NCI-H146 (cell line): Measurements from ENCODE around the gene ZCCHC24.
A peak's percentile ranks its signal among the peaks of the same experiment; 100 is the strongest.

ENCODE experiments used
- DNase-seq: peaks from one replicate; lab custom pipeline; 2025; lab: John Stamatoyannopoulos, UW

The ZCCHC24 gene

DNA sequence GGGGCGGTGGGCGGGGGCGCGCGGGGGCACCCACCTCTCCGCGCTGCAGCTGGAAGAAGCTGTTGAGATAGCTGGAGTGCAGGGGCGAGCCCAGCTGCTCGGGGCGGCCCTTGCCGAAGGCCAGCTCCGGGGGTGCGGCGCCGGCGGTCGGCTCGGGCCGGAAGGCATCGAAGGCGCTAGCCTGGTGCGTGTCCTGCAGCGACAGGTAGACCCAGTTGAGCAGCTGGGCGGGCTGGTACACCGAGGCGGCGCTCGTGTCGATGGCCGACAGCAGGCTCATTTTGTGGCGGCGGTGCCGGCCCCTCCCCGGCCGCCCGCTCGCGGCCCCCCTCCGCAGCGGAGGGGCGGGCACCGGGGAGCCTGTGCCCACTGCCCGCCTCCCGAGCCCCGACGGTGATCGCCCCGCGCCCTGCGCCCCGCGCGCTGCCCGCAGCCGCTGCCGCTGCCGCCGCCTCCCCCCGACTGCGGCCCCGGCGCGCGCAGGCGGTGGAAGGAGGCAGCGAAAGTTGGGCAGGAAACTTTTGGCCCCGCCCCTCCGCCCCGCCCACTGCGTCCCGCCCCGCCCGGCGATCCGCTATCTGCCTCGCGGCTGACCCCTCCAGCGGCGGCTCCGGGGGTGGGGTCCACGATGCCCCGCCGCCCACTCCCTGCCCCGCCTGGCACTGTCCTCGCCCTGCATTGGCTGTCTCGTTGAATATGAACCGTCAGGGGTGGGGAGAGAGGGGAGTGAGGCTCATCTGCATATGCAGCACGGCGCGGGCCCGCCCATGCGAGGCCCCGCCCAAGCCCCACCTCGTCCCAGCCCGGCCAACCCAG lies at the start of gene ZCCHC24:
TSS of gene ZCCHC24 (minus strand) at position 464 of the 816 bp plus-strand sequence. CDS start at position 280, 184 bp downstream.
- peak; percentile 96 for DNase-seq

DNA sequence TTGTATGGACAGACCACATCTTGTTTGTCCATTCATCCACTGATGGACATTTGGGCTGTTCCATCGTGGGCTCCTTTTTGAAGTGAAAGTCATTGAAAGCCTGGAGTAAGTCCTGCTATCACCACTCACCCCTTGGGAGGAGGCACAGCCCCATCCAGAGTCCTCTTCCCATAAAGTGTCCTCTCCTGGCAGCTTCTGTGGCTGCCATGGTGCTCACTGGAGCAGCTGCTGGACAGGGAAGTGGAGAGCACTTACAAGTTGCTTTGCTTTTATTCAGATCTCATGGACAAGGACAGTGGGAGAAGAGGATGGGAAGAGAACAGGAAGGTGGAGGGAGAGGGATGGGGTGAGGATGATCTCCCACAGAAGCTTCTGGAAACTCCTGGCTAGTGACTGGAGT lies 48.4 kb upstream of the ZCCHC24 start:
- no peak for DNase-seq

DNA sequence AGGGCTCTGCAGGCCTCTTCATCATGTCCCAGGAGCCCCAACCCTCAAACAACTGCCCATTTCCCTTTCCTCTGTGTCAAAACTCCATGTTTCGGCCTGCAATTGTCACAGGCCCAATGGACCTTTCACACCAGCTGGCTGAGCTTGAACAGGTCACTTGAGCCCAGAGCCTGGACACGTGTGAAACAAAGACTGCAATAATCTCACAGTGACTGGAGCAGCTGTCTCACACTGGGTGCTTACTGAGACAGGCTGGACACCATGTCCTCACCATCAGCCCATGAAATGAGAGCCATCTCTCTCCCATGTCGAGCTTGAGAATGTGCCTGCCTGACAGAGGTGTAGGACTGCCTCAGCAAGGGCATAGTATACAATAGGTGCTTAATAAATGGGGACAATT lies 47.4 kb upstream of the ZCCHC24 start:
- DNase-seq: no peak

DNA sequence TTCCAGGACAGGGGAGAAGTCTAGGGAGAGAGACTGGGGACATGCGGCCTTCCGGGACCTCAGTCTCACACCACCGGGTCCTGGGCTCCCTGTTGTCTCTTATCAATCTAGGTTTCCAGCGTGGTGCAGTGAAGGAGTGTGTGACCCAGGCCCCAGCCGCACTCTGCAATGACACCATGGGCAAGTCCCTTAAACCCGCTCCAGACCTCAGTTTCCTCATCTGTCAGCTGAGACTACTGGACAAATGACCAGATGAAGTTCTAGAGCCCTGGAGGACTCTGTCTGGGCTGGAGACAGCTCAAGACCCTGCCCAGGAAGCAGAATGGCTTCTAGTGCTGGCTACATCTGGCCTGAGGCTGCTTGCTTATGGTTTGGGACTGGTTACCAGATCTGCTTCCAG lies 46.8 kb upstream of the ZCCHC24 start:
- no peak for DNase-seq

DNA sequence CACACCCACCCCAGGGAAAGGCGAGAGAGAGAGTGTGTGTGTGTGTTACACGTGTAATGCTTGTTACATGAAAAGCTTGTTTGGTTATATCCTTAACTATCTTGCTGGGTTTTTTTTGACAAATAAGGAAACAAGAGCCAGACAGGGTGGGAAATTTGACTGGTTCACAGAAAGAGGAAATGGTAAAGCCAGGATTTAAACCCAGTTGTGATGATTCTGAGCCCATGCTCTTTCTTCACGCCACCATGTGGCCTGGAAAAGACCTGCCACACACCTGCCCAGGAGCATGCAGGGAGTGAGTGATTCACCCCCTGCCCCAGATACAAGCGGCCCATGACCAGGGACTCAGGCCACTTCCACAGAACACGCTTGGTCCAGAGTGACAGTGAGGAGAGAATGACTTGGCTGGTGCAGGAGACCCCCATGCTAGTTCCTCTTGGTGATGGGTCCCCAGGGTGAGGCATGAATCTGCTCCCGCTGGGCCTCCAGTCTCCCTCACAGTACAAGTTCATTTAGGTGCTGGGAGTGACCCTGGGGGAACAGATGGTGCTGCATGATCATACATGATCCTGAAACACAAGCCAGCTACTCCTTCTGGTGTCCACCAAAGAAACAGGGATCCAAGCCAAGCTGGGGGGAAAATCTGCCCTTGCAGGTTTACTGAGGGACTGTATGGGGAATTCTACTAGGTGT lies 45.9 kb upstream of the ZCCHC24 start:
- no peak for DNase-seq

DNA sequence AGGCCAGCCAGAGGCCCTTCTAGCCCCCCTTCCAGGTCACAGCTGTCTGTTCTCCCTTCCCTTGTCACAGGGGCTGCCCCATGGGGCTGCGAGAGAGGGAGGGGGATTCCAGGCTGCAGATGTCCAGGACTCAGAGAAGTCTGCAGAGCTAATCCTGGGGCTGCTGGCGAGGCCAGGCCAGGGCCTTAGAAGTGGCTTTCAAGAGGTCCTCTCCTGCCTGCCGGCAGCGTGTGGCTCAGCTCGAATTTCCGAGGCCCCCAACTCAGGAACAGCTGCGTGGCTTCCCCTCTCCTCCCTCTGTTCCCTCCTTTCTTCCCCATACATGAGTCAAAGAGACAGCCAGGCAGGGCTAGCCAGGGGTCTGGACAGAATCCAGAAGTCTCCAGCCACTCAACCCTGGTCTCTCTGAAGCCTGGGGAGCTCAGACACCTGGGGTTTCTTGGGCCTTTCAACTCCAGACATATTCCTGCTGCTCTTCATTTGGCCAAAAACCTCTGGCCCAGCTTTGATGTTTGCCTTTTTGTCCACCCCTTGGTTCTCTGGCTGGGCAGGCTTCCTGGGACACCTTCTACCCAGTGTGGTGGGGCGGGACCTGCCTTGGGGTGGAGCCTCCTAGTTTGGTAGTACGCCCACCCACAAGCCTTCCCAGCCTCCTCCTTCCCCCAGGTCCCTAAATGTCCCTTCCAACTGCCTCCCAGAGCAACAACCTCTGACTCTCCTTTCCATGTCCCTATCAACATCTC lies 45.1 kb upstream of the ZCCHC24 start:
- no peak for DNase-seq

DNA sequence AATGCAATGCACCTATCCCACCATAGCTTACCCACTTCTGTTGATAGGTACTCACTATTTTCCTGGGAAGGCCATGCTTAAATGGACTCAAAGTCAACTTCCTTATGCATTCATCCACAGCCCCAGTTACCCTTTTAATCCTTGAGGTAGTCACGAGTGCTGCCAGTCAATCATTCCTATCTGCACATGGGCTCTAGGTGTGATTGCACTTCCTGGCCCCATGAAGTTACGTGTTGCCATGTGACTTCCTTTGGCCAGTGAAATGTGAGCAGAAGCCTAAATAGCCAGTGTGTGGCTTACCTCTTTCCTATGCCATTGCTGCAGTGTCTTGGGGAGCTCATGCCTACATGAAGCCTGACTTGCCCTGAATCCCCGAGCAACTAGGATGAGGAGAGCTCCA lies 43.4 kb upstream of the ZCCHC24 start:
- no peak for DNase-seq

DNA sequence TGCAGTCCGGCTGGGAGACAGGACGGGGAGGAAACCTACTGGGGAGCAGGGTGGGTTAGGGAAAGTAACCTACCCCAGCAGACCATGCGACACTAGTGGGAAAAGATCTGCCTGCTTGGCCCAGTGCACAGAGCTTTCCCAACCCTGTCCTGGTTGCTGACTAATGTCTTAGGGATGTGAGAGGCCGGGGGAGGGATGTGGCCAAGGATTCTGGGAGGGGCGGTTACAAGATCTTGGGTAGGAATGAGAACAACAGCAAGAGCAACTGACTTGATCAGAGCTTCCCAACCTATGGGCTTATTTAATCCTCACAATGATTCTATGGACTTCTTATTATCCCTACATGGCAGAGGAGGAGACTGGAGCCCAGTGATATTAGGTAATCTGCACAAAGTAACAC lies 42.9 kb upstream of the ZCCHC24 start:
- DNase-seq: no peak

DNA sequence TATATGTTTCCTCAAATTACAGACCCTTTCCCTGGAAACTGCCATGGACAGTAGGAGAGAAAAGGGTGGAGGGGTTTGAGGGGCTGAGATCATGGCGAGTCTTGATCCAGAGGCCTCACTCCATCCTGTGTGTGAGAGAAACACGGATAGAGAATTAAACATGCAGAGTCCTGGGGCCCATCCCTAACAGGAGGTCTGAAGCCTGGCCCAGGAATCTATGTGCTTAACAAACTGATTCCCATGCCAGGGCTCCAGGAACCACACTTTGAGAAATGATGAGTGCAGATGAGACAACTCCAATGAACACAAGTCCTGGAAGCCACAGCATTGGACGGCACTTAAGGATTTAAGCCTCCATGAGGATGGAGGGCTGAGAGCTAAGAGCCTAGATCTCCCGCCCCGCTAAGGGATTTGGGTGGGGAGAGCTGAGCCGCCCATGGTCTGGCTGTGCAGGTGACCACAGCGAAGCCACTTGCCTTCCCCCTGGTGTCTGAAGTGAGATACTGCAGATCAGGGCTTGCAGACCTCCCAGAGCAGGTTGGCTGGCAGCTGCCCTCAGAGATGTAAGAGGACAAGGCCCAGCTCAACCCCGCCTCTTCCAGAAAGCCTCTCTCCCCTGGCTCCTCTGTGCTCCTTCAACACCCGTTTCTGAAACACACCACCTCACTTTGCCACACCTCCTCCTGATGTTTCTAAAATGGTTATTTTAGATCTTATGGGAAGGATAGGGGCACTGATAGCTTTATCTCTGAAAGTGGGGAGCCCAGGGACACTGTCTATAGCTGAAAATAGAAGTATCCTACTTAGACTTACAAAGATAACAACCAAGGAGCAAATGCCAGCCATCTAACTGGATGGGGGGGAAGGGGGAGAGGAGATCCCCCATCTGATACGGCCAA lies 42.1 kb upstream of the ZCCHC24 start:
- peak; percentile 79 for DNase-seq

DNA sequence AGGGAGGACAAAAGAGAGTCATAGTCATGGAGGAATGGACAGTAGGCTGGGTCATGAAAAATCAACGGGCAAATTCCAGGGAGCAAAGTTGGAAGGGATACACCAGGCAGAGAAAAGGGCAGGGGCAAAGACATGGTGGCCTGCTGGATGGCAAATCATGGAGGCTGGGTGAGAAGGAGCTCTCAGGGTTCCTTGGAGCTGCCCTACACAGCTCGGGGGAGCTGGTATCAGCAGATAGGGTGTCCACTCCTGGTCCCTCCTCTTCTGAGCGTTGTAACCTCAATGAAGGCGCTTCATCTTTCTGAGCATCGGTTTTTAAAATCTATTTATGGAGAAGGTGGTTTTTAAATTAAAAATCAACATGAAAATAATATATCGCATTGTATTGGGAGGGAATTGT lies 39.1 kb upstream of the ZCCHC24 start:
- DNase-seq: no peak

DNA sequence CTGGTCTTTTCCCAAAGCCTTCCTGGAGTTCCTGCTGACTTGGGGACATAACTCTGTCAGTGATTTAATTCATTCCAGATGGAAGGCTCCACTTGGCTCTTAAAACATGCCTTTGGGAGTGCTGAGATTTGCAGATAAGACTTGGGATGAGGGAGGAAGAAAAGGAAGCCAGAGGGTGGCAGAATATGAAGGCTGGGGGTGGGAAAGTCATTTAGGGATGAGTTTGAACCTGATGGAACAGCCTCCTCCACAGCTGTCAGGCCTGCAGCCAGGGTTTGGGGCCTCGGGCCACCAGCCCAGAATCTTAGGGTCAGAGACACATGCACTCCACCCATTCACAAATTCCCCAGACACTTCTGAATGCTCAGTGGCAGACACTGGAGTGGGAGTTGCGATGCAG lies 38.5 kb upstream of the ZCCHC24 start:
- no peak for DNase-seq

DNA sequence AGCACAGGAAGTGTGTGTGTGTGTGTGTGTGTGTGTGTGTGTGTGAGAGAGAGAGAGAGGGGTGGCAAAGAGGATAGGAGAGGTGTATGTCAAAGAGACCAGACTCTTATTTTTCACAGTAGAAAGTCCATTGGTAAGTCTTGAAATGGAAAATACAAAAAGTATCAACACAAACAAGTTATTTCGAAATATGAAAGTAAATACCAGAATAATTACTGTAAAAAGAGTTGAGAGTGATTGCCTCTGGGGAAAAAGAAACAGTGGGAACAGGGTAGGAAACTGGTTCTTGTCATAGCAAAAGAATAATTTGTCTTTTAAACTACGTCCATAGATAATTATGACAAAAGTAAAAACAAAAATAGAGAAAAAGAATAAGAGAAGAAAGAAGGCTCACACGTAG lies 37.9 kb upstream of the ZCCHC24 start:
- no peak for DNase-seq

DNA sequence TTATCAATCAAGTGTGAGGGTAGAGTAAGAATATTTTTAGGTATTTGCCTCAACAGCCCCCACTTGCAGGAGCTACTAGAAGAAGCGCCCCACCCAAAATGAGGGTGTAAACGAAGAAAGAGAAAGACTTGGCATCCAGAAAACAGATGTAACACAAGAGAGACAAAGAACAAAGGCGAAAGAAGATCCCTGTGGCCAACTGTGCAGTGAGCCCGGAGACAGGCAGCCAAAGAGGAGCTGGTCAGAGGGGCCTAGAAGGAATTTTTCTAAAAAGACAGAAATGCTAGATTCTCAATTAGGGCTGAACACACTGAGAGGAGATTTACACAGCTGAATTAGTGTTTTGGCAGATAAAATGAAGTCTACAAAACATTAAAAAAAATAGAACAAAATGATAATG lies 37.3 kb upstream of the ZCCHC24 start:
- no peak for DNase-seq

DNA sequence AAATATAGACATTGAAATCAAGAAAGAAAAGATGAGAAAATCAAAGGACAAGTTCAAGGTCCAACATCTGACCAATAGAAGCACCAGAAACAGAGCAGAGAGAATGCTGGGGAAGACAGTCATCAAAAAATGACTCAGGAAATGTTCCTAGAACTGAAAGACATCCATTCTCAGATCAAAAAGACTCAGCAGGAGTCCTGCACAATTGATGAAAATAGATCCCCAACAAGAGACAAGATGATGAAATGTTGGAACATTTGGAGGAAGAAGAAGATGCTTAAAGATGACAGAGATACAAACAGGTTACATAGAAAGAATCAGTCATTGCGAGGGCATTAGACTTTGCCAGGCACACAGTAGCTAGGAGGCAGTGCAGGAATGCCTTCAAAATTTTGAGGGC lies 36.9 kb upstream of the ZCCHC24 start:
- DNase-seq: no peak

DNA sequence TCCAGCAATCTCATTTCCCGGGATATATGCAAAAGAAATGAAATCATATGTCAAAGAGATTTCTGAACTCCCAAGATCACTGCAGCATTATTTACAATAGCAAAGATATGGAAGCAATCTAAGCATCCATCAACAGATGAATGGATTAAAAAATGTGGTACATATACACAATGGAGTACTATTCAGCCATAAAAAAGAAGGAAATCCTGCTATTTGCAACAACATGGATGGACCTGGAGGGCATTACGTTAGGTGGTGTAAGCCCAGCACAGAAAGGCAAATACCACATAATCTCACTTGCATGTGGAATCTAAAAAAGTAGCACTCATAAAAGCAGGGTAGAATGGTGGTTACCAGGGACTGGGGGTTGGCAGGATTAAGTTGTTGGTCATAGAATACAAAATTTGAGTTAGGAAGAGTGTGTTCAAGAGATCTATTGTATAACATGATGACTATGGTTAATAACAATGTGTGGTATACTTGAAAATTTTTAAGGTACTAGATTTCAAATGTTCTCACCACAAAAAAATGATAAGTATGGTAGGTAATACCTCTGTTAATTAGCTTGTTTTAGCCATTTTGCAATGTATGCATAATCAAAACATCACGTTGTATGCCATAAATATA lies 34.0 kb upstream of the ZCCHC24 start:
- DNase-seq: no peak

DNA sequence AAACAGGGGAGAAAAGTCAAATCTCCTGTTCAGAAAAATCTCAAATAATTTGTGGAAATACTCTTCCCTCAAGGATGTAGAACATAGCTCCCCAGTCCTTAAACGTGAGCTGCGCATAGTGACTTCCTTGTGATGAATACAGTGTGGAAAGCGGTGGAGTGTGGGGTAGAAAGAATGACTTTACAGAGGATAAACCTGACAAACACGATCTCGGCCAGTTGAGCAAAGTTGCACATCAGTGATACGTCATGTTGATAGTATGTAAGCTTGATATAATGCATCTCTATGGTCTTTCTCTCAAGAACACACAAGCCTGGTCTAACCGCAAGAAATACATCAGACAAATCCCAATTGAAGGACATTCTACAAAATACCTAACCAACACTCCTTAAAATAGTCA lies 32.0 kb upstream of the ZCCHC24 start:
- no peak for DNase-seq

DNA sequence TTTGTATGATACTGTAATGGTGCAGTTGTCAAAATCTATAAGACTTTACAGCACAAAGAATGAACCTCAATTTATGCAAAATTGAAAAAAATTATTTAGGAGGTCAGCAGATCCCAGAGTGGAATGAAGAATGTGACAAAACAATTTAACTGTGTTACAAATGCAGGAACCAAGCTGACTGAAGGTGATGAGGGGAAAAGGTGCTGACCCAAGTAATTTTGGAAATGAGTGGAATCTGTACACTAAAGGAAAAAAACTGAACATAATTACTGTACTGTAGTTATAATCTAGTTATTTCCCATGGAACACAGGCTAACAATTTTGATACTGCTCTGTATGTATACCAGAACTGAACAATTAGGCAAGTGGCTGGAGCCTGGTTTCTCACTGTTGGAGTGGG lies 31.2 kb upstream of the ZCCHC24 start:
- DNase-seq: no peak

DNA sequence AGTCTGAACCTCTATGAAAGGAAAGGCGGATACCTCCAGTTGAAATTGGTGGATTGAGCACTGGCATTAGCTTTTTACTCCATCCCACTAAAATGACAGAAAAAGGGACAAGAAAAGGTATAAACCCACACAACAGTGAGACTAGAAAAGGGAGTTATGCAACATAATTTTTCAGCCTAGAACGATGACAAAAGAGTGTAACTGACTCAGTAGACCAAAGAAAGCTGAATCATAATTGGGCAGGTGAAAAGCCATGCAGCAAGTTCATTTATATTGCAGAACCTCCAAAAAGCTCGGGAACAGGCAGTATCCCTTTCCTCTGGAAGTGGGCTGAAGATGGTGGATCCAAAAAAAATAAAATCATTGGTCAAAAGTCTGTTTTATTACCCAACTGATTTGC lies 30.5 kb upstream of the ZCCHC24 start:
- DNase-seq: no peak

DNA sequence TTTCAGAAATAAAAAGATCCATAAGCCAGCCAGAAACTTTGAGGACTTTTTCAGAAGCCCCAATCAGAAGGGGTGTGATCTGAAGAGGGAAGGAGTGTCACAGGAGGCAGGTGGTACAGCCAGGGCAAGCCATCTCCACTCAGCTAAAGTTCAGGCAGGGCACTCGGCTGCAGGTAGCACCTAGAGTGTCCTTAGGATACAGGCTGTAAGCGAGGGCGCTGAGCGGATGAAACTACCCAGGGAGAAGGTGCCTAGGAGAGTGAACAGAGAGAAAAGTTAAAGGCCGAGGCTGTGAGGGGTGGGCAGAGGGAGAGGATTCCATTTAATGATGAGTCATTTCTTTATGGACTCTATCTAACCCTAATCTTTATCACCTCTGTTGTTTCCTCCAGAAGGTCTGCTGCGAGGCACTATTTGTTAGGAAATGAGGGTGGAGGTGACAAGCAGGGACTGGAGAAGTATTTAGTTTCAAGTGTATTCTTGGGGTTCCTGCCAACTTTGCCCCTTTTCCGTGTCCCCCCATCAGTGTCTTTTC lies 29.8 kb upstream of the ZCCHC24 start:
- no peak for DNase-seq

DNA sequence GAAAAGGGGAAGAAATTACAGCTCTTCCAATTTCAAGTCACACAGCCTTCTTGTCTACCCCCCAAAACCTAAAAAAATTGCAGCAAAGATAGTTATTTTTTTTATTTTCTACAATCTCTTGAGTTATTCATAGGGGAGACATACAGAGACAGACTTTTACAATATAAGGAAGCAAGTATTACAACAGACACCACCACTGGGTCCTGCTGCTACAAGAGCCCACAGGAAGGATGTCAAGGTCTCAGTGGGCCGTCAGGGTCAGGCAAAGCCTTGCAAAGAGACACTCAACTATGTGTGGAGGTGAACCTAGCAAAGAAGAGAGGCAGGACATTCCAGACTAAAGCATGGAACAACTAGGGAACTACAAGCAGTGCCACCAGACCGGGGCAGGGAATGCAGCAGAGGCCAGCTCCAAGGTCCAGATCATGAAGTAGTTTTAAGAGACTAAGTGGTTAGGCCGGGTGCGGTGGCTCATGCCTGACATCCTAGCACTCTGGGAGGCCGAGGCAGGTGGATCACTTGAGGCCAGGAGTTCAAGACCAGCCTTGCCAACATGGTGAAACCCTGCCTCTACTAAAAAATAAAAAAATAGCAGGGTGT lies 28.2 kb upstream of the ZCCHC24 start:
- DNase-seq: no peak

DNA sequence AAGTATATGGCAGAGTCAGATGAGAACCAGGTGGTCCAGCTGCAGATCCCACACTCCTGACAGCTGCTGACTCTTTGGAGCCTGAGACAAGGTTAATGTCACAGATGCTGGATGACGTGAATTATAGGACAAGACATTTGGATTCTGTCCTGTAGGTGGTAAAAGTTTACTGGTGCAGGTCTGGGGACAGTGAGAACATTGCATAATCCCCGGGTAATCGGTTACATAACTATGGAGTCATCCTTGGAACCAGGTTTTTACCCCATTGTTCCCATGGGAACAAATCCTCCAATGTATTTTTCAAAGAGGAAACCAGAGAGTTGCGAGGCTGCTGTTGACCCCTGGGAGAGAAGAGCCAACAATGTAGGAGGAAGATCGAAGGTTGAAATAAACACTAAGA lies 27.5 kb upstream of the ZCCHC24 start:
- no peak for DNase-seq
